HepG2 (cell line): ENCODE data around the gene EFNA3. TPM values are rescaled to one million over a fixed set of nuclear protein-coding genes. Genes with fewer than 3 reads are reported as not detected.

Experiments
- CHD4 ChIP-seq: fragments of 200-600 bp; sonication (generic); IDR thresholded peaks from 2 replicates; pipeline ENCODE4 v1.7.0; 2017; ENCODE audit warnings: mild to moderate bottlenecking, low read length, borderline replicate concordance
- FOXM1 ChIP-seq: sonication (generic); formaldehyde crosslinking; IDR thresholded peaks from 2 replicates; pipeline ENCODE4 v1.5.0; 2020; ENCODE audit warnings: missing genetic modification reagents
- ISL2 ChIP-seq: sonication (generic); formaldehyde crosslinking; IDR thresholded peaks from 2 replicates; pipeline ENCODE4 v1.5.0; 2020; ENCODE audit warnings: missing genetic modification reagents
- KDM4B ChIP-seq: sonication (generic); formaldehyde crosslinking; IDR thresholded peaks from 2 replicates; pipeline ENCODE4 v1.4.0; 2020; ENCODE audit warnings: missing genetic modification reagents
- KLF11 ChIP-seq: IDR thresholded peaks from 2 replicates; pipeline ENCODE4 v1.6.1; 2016; ENCODE audit warnings: missing compliant biosample characterization
- KLF13 ChIP-seq: sonication (generic); formaldehyde crosslinking; IDR thresholded peaks from 2 replicates; pipeline ENCODE4 v1.4.0; 2020; ENCODE audit warnings: mild to moderate bottlenecking, missing genetic modification reagents
- PHF5A ChIP-seq: IDR thresholded peaks from one replicate; pipeline ENCODE4 v1.6.1; 2018; ENCODE audit warnings: low read depth, missing genetic modification reagents; ENCODE audit not compliant: unreplicated experiment
- POLR2G ChIP-seq: fragments of 200-400 bp; formaldehyde crosslinking; IDR thresholded peaks from 2 replicates; pipeline ENCODE4 v1.6.1; 2018; ENCODE audit warnings: mild to moderate bottlenecking, low read depth, low read length, moderate library complexity
- RNF2 ChIP-seq: fragments of 450-650 bp; conservative IDR thresholded peaks from 2 replicates; pipeline ENCODE4 v1.6.1; 2016; ENCODE audit warnings: low read depth
- SCMH1 ChIP-seq: sonication (generic); formaldehyde crosslinking; IDR thresholded peaks from 2 replicates; pipeline ENCODE4 v1.9.0; 2021; ENCODE audit warnings: missing genetic modification reagents, mild to moderate bottlenecking, borderline replicate concordance
- XBP1 ChIP-seq: sonication (generic); formaldehyde crosslinking; IDR thresholded peaks from 2 replicates; pipeline ENCODE4 v1.5.0; 2020; ENCODE audit warnings: missing genetic modification reagents
- YY1 ChIP-seq: IDR thresholded peaks from 2 replicates; pipeline ENCODE4 v1.6.1; 2011; ENCODE audit warnings: low read length, low read depth, moderate library complexity, mild to moderate bottlenecking; ENCODE audit not compliant: insufficient read depth, insufficient replicate concordance
- ZBTB7B ChIP-seq: sonication (generic); formaldehyde crosslinking; IDR thresholded peaks from 2 replicates; pipeline ENCODE4 v1.4.0; 2020; ENCODE audit warnings: missing genetic modification reagents
- ZNF10 ChIP-seq: sonication (generic); formaldehyde crosslinking; IDR thresholded peaks from 2 replicates; pipeline ENCODE4 v1.4.0; 2020; ENCODE audit warnings: mild to moderate bottlenecking, low read depth, missing genetic modification reagents, borderline replicate concordance
- ZNF124 ChIP-seq: sonication (generic); formaldehyde crosslinking; IDR thresholded peaks from 2 replicates; pipeline ENCODE4 v1.4.0; 2020; ENCODE audit warnings: missing genetic modification reagents
- ZNF446 ChIP-seq: sonication (generic); formaldehyde crosslinking; IDR thresholded peaks from 2 replicates; pipeline ENCODE4 v1.5.0; 2020; ENCODE audit warnings: mild to moderate bottlenecking, missing genetic modification reagents
- ZNF496 ChIP-seq: sonication (generic); formaldehyde crosslinking; IDR thresholded peaks from 2 replicates; pipeline ENCODE4 v1.8.1; 2023; ENCODE audit warnings: mild to moderate bottlenecking, moderate library complexity, missing genetic modification reagents; ENCODE audit not compliant: insufficient replicate concordance
- ZNF547 ChIP-seq: sonication (generic); formaldehyde crosslinking; IDR thresholded peaks from 2 replicates; pipeline ENCODE4 v1.5.1; 2020; ENCODE audit warnings: mild to moderate bottlenecking, missing genetic modification reagents
- ZNF563 ChIP-seq: sonication (generic); formaldehyde crosslinking; IDR thresholded peaks from 2 replicates; pipeline ENCODE4 v1.8.0; 2022; ENCODE audit warnings: mild to moderate bottlenecking, moderate library complexity, missing genetic modification reagents
- ZNF629 ChIP-seq: sonication (generic); formaldehyde crosslinking; conservative IDR thresholded peaks from 2 replicates; pipeline ENCODE4 v1.5.0; 2020; ENCODE audit warnings: missing genetic modification reagents
- ZNF660 ChIP-seq: sonication (generic); formaldehyde crosslinking; IDR thresholded peaks from 2 replicates; pipeline ENCODE4 v1.5.1; 2020; ENCODE audit warnings: mild to moderate bottlenecking, low read depth, missing genetic modification reagents, borderline replicate concordance
- ZNF781 ChIP-seq: sonication (generic); formaldehyde crosslinking; IDR thresholded peaks from 2 replicates; pipeline ENCODE4 v1.5.1; 2020; ENCODE audit warnings: borderline replicate concordance, mild to moderate bottlenecking, missing genetic modification reagents; ENCODE audit errors: not compliant biosample characterization
- ZNF879 ChIP-seq: sonication (generic); formaldehyde crosslinking; IDR thresholded peaks from 2 replicates; pipeline ENCODE4 v1.8.1; 2023; ENCODE audit warnings: missing genetic modification reagents
- polyA plus RNA-seq, 8 experiments: library from polyadenylated mRNA; depleted of rRNA in 3 of 8; stranded (reverse) in 7 of 8; unstranded in 1 of 8; fragments of >200 nt; fragmentation: Illumina TruSeq in 4 of 8; extraction: Trizol in 4 of 8; gene quantifications; 2 replicates each; pipeline versions ENCODE4 v1.2.1 to v1.2.3, GENCODE V29; 2011 to 2016; ENCODE audit warnings: low read depth in 4 of 8, missing spikeins in 1 of 8, mixed read lengths in 1 of 8; ENCODE audit not compliant: insufficient read depth in 1 of 8
- total RNA-seq, 5 experiments: library from RNA; depleted of rRNA; stranded (reverse); fragments of >200 nt; fragmentation: Illumina TruSeq; extraction: Trizol; gene quantifications; 2 replicates each; pipeline ENCODE4 v1.2.3, GENCODE V29; 2016; ENCODE audit warnings: low read depth in 1 of 5
- TF ChIP-seq, protein P1 (sequence below): sonication (generic); formaldehyde crosslinking; IDR thresholded peaks from 2 replicates; pipeline ENCODE4 v1.8.0; 2023; ENCODE audit warnings: mild to moderate bottlenecking, missing genetic modification reagents
- TF ChIP-seq, protein P2 (sequence below): sonication (generic); formaldehyde crosslinking; IDR thresholded peaks from 2 replicates; pipeline ENCODE4 v1.4.0; 2020; ENCODE audit warnings: missing genetic modification reagents
- TF ChIP-seq, protein P3 (sequence below): sonication (generic); formaldehyde crosslinking; IDR thresholded peaks from 2 replicates; pipeline ENCODE4 v1.4.0; 2020; ENCODE audit warnings: mild to moderate bottlenecking, low read depth, missing genetic modification reagents

The EFNA3 gene
- total and polyA plus RNA-seq, 2 of the 13 experiments (the other 11 are each of a cell fraction or from before 2014, with no cell fraction given), result 1.0 to 5.7 TPM

DNA sequence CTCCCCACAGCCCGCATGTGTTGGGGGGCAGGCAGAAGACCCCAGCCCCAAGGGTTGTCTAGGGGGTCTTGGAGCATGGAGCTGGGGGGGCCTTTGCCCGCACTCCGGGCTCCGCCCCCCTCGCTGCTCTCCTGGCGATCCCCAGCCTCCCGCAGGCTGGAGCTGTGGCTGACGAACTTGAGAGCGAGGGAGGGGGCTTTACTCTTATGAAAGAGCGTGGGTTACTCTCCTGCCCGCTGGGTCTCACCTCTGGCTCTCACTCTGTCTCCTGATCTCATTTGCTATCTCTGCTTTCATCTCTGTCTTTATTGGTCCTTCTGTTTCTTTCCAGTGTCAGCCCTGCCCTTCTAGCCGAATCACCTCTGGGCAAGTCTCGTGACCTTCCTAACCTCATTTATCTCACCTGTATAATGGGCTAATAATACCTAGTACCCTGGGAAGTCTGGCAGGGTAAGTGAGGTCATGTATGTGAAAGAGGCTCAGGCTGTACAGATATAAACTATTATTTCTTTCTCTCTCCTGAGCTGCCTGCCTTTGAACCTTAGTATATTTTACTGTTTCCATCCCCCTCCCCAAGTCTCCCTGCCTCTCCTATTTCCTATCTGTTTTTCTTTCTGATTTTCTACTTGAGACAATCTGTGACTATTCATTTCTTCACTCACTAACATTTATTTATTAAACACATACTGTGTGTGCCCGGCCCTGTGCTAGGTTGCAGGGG is 14.4 kb upstream of the EFNA3 start (continued):
- no peak for TF ChIP-seq ZNF124 (CRISPR knock-in tag)
- peak; percentile 99 for TF ChIP-seq CHD4
- no peak for TF ChIP-seq SCMH1
- TF ChIP-seq ZNF629 (CRISPR knock-in tag), result peak; percentile 98
- TF ChIP-seq RNF2, result no peak
- no peak for TF ChIP-seq ZNF781 (CRISPR knock-in tag)
- TF ChIP-seq XBP1, result no peak
- TF ChIP-seq KLF13 (CRISPR knock-in tag), result no peak
- TF ChIP-seq ZNF496 (CRISPR knock-in tag), result no peak
- no peak for TF ChIP-seq KLF11
- TF ChIP-seq, protein P1, sequence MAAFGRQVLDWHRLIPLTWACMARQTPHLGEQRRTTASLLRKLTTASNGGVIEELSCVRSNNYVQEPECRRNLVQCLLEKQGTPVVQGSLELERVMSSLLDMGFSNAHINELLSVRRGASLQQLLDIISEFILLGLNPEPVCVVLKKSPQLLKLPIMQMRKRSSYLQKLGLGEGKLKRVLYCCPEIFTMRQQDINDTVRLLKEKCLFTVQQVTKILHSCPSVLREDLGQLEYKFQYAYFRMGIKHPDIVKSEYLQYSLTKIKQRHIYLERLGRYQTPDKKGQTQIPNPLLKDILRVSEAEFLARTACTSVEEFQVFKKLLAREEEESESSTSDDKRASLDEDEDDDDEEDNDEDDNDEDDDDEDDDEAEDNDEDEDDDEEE, result no peak
- no peak for TF ChIP-seq ZNF547
- TF ChIP-seq, protein P2, sequence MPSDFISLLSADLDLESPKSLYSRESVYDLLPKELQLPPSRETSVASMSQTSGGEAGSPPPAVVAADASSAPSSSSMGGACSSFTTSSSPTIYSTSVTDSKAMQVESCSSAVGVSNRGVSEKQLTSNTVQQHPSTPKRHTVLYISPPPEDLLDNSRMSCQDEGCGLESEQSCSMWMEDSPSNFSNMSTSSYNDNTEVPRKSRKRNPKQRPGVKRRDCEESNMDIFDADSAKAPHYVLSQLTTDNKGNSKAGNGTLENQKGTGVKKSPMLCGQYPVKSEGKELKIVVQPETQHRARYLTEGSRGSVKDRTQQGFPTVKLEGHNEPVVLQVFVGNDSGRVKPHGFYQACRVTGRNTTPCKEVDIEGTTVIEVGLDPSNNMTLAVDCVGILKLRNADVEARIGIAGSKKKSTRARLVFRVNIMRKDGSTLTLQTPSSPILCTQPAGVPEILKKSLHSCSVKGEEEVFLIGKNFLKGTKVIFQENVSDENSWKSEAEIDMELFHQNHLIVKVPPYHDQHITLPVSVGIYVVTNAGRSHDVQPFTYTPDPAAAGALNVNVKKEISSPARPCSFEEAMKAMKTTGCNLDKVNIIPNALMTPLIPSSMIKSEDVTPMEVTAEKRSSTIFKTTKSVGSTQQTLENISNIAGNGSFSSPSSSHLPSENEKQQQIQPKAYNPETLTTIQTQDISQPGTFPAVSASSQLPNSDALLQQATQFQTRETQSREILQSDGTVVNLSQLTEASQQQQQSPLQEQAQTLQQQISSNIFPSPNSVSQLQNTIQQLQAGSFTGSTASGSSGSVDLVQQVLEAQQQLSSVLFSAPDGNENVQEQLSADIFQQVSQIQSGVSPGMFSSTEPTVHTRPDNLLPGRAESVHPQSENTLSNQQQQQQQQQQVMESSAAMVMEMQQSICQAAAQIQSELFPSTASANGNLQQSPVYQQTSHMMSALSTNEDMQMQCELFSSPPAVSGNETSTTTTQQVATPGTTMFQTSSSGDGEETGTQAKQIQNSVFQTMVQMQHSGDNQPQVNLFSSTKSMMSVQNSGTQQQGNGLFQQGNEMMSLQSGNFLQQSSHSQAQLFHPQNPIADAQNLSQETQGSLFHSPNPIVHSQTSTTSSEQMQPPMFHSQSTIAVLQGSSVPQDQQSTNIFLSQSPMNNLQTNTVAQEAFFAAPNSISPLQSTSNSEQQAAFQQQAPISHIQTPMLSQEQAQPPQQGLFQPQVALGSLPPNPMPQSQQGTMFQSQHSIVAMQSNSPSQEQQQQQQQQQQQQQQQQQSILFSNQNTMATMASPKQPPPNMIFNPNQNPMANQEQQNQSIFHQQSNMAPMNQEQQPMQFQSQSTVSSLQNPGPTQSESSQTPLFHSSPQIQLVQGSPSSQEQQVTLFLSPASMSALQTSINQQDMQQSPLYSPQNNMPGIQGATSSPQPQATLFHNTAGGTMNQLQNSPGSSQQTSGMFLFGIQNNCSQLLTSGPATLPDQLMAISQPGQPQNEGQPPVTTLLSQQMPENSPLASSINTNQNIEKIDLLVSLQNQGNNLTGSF (CRISPR knock-in tag), result no peak
- TF ChIP-seq FOXM1 (CRISPR knock-in tag), result no peak
- TF ChIP-seq ISL2, result no peak
- no peak for TF ChIP-seq ZNF563 (CRISPR knock-in tag)
- no peak for TF ChIP-seq POLR2G
- TF ChIP-seq ZNF879 (CRISPR knock-in tag), result no peak
- TF ChIP-seq ZNF10 (CRISPR knock-in tag), result no peak
- no peak for TF ChIP-seq ZNF446 (CRISPR knock-in tag)
- no peak for TF ChIP-seq KDM4B (CRISPR knock-in tag)
- TF ChIP-seq, protein P3, sequence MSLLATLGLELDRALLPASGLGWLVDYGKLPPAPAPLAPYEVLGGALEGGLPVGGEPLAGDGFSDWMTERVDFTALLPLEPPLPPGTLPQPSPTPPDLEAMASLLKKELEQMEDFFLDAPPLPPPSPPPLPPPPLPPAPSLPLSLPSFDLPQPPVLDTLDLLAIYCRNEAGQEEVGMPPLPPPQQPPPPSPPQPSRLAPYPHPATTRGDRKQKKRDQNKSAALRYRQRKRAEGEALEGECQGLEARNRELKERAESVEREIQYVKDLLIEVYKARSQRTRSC (CRISPR knock-in tag), result no peak
- no peak for TF ChIP-seq PHF5A (CRISPR knock-in tag)
- TF ChIP-seq ZNF660, result no peak
- TF ChIP-seq ZBTB7B (CRISPR knock-in tag), result no peak
- TF ChIP-seq YY1, result peak; percentile 7
